ENCODE results near the gene UBA1. TPM values are rescaled to one million over a fixed set of nuclear protein-coding genes. Genes with fewer than 3 reads are reported as not detected.
A peak's percentile ranks its signal among the peaks of the same experiment; 100 is the strongest.

Gene UBA1
- total and polyA plus RNA-seq, 9 donors = 90.0 to 196 (median 155) TPM

DNA sequence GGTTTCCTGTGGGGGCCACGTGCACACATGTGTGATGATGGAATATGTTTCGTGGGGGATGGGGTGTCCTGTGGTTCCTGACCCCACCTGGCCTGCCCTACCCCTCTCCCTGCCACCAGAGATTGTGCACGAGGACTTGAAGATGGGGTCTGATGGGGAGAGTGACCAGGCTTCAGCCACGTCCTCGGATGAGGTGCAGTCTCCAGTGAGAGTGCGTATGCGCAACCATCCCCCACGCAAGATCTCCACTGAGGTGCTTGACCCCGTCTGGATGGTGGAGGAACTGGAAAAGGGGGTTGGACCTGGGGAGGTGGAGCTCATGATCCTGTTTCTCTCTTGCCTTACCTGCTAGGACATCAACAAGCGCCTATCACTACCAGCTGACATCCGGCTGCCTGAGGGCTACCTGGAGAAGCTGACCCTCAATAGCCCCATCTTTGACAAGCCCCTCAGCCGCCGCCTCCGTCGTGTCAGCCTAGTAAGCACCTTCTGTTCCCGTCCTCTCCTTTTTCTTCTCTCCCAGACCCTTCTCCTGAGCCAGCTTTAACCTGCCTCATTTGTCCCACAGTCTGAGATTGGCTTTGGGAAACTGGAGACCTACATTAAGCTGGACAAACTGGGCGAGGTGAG lies 30.8 kb downstream of the UBA1 start:
- TF ChIP-seq CTCF (IDR thresholded peaks at IDR 0.05) (no peak), POLR2A (IDR thresholded peaks at IDR 0.05) (no peak), EP300 (IDR thresholded peaks at IDR 0.05) (no peak)

DNA sequence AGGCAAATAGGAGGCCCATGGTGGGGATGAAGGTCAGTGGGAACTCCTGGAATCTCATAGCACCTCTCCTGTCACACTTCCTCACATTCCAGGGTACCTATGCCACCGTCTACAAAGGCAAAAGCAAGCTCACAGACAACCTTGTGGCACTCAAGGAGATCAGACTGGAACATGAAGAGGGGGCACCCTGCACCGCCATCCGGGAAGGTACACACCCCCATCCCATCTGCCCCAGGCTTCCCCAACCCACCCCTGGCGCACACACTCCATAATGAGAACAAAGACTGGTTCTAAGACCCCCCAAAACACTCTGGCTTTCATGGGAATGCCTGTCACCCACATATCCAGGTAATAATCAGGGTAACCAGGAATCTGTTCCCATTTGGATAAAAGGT lies 31.3 kb downstream of the UBA1 start:
- TF ChIP-seq CTCF (IDR thresholded peaks at IDR 0.05) = no peak
- no peak for TF ChIP-seq POLR2A (IDR thresholded peaks at IDR 0.05)
- no peak for TF ChIP-seq EP300 (IDR thresholded peaks at IDR 0.05)
- peak in 2 of 5 donors; percentile 6 to 21 for DNase-seq
- 88 to 98% (median 95%) methylated on average over 4 of the region's 4 CpGs for WGBS, 3 donors
- intact Hi-C loops (cut with DNase I) = no loop called here
- Histone ChIP-seq H3K4me1 (ENCODE audit: insufficient read depth) (peaks cover 8% of the 10 kb centered on the region), H3K4me3 (no peak overlapping the region), H3K27ac (no peak overlapping the region), H3K27me3 (no peaks in the 10 kb centered on the region), H3K36me3 (no peaks in the 10 kb centered on the region), H3K9me3 (no peaks in the 10 kb centered on the region)

More for the DNA sequence above, 30.8 kb downstream of the UBA1 start:
- Histone ChIP-seq H3K4me3 (no peak overlapping the region), H3K27me3 (no peaks in the 10 kb centered on the region), H3K9me3 (no peaks in the 10 kb centered on the region), H3K27ac (no peak overlapping the region), H3K36me3 (no peaks in the 10 kb centered on the region), H3K4me1 (ENCODE audit: insufficient read depth) (peaks cover 13% of the 10 kb centered on the region)
- DNase-seq = peak in 2 of 5 donors; percentile 13 to 22
- 90 to 94% (median 93%) methylated on average over 17 of the region's 17 CpGs for WGBS, 3 donors
- intact Hi-C loops (cut with DNase I) = no loop called here

- peak in 2 of 5 donors; percentile 14 to 33 for DNase-seq
- H3K27ac ChIP-seq = no peak overlapping the region
- no peaks in the 10 kb centered on the region for H3K27me3 ChIP-seq
- WGBS, 3 donors = 81 to 90% (median 82%) methylated on average over 6 of the region's 6 CpGs
- no peak for TF ChIP-seq CTCF (IDR thresholded peaks at IDR 0.05)
- no peak for TF ChIP-seq POLR2A (IDR thresholded peaks at IDR 0.05)
- TF ChIP-seq EP300 (IDR thresholded peaks at IDR 0.05) = no peak
- no peak overlapping the region for H3K4me3 ChIP-seq
- H3K9me3 ChIP-seq = no peaks in the 10 kb centered on the region
- no peaks in the 10 kb centered on the region for H3K36me3 ChIP-seq
- intact Hi-C loops (cut with DNase I) = no loop called here
- peaks cover 2% of the 10 kb centered on the region for H3K4me1 ChIP-seq (ENCODE audit: insufficient read depth)
Observed at GRCh38 chrX:47226071-47226470, 32.4 kb downstream of the UBA1 start.

DNA sequence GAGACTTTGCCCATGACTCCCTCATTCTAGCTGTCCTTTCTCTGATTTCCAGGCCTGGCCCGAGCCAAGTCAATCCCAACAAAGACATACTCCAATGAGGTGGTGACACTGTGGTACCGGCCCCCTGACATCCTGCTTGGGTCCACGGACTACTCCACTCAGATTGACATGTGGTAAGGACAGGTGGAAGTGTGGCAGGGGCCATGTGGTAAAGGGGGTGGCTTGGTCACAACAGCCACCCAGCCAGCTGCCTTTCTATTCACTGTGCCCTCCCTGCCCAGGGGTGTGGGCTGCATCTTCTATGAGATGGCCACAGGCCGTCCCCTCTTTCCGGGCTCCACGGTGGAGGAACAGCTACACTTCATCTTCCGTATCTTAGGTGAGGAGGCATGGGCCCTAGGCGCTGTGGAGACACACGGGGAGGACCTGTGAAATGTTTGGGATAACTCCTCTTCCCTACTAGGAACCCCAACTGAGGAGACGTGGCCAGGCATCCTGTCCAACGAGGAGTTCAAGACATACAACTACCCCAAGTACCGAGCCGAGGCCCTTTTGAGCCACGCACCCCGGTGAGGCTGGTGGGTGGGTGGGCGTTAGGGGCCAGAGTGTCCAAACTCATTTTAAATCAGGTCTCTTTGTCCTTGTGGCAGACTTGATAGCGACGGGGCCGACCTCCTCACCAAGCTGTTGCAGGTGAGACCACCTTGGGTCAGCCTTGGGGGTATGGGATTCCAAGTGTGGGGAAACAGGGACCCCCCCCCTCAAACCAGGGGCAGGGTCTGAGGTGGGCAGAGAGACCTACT lies 33.1 kb downstream of the UBA1 start:
- 90 to 94% (median 91%) methylated on average over 19 of the region's 19 CpGs for WGBS, 3 donors
- DNase-seq = peak in 2 of 5 donors; percentile 14 to 17
- peaks cover under 1% of the 10 kb centered on the region for H3K4me1 ChIP-seq (ENCODE audit: insufficient read depth)
- TF ChIP-seq POLR2A (IDR thresholded peaks at IDR 0.05) (no peak), EP300 (IDR thresholded peaks at IDR 0.05) (no peak), CTCF (IDR thresholded peaks at IDR 0.05) (no peak)
- no peak overlapping the region for H3K4me3 ChIP-seq
- H3K36me3 ChIP-seq = no peaks in the 10 kb centered on the region
- H3K27me3 ChIP-seq = no peaks in the 10 kb centered on the region
- H3K27ac ChIP-seq = no peak overlapping the region
- intact Hi-C loops (cut with DNase I) = no loop called here
- H3K9me3 ChIP-seq = no peaks in the 10 kb centered on the region
